GM12801 (cell line): Measurements from ENCODE around the gene MCU.

ENCODE experiments used
- CTCF ChIP-seq: IDR thresholded peaks from one replicate; pipeline ENCODE4 v1.5.1; 2011; ENCODE audit warnings: control low read depth; ENCODE audit not compliant: insufficient read length; ENCODE audit errors: extremely low read depth

Gene MCU

GRCh38 chr10:72886621-72887020 lies 194.7 kb downstream of the MCU start:
- TF ChIP-seq CTCF = no peak

- TF ChIP-seq CTCF = no peak
These were observed 195.1 kb downstream of the MCU start for GRCh38 chr10:72887043-72887442.

GRCh38 chr10:72888151-72888638 lies 196.3 kb downstream of the MCU start:
- TF ChIP-seq CTCF = no peak

GRCh38 chr10:72889391-72889831 lies 197.5 kb downstream of the MCU start:
- no peak for TF ChIP-seq CTCF

- TF ChIP-seq CTCF = no peak
These were observed 198.1 kb downstream of the MCU start for GRCh38 chr10:72890086-72890485.

- TF ChIP-seq CTCF = no peak
These were observed 201.3 kb downstream of the MCU start, which contains the start of gene OIT3 for GRCh38 chr10:72893136-72893798. TSS of gene OIT3 (plus strand) at chr10:72893739. CDS start at chr10:72893799, 60 bp downstream.

GRCh38 chr10:72895236-72895850 lies 203.4 kb downstream of the MCU start:
- TF ChIP-seq CTCF = no peak
